HCT116 (cell line): ENCODE data around the gene CPLANE2. TPM values are rescaled to one million over a fixed set of nuclear protein-coding genes. Genes with fewer than 3 reads are reported as not detected.

Source experiments
- ATAC-seq: fragments of 200-7000 bp; cut with Tn5 transposase; 2 replicates; pipeline ENCODE4 v1.9.1; 2020; ENCODE audit warnings: mild to moderate bottlenecking, moderate library complexity
- BruUV-seq: library from RNA; stranded (reverse); fragments of 400-500 nt; replicated peaks from 2 replicates; lab custom pipeline; 2021; lab: Mats Ljungman, UMichigan
- CTCF ChIA-PET: fragments of 300-600 bp; sonication (Branson Sonifier 250); formaldehyde crosslinking; loops from one replicate; lab custom pipeline; 2021; ENCODE audit warnings: antibody characterized with exemption; lab: Charles Lee
- POLR2A ChIA-PET: fragments of 300-600, 350-600 bp; sonication (Branson Sonifier 250); formaldehyde crosslinking; loops from one replicate; lab custom pipeline; 2021; ENCODE audit warnings: antibody characterized with exemption; lab: Charles Lee
- RAD21 ChIA-PET, 2 experiments: fragments of 300-600 bp; sonication (Branson Sonifier 250); formaldehyde crosslinking; loops; one replicate each; lab custom pipeline; 2023; ENCODE audit warnings: low total read pairs in 2 of 2; ENCODE audit not compliant: uncharacterized antibody in 2 of 2, unreplicated experiment in 2 of 2, low non-redundant PET in 1 of 2; lab: Charles Lee
- DNase-seq: peaks from one replicate; pipeline ENCODE4 v3.0.0-alpha.2; 2010; ENCODE audit warnings: low read depth, low spot score
- H2AFZ ChIP-seq: fragments of 200-600 bp; shearing (Covaris generic), sonication (generic); 2 replicates; pipeline ENCODE4 v1.6.1; 2017; ENCODE audit warnings: low read depth, mixed run types, mixed read lengths, antibody characterized with exemption, low read length; ENCODE audit not compliant: poor library complexity, severe bottlenecking
- H3K27ac ChIP-seq: 2 replicates; pipeline ENCODE4 v1.5.1; 2012; ENCODE audit warnings: low read depth, low read length
- H3K27me3 ChIP-seq: fragments of 200-600 bp; sonication (generic); 2 replicates; pipeline ENCODE4 v1.6.1; 2016; ENCODE audit warnings: mixed run types, low read length, mixed read lengths; ENCODE audit not compliant: insufficient read depth
- H3K36me3 ChIP-seq, 2 experiments: fragments of 200-500 bp in 1 of 2; fragments of 200-600 bp in 1 of 2; sonication (Bioruptor generic) in 1 of 2; sonication (generic) in 1 of 2; 2 replicates each; pipeline versions ENCODE4 v1.5.1 to v1.6.1; 2014 to 2016; ENCODE audit warnings: low read length in 2 of 2, inconsistent platforms in 1 of 2, mixed read lengths in 1 of 2, mixed run types in 1 of 2; ENCODE audit not compliant: insufficient read depth in 2 of 2, control insufficient read depth in 1 of 2
- H3K4me1 ChIP-seq, 2 experiments: fragments of 200-600 bp in 1 of 2; sonication (generic) in 1 of 2; 2 replicates each; pipeline versions ENCODE4 v1.5.1 to v1.6.1; 2012 to 2017; ENCODE audit warnings: low read length in 2 of 2, inconsistent platforms in 1 of 2, mild to moderate bottlenecking in 1 of 2, mixed read lengths in 1 of 2, mixed run types in 1 of 2, moderate library complexity in 1 of 2; ENCODE audit not compliant: insufficient read depth in 2 of 2, control insufficient read depth in 1 of 2
- H3K4me2 ChIP-seq: fragments of 200-600 bp; sonication (generic); 2 replicates; pipeline ENCODE4 v1.6.1; 2017; ENCODE audit warnings: mixed run types, low read length, mixed read lengths
- H3K4me3 ChIP-seq, 2 experiments: fragments of 200-600 bp in 1 of 2; sonication (generic) in 1 of 2; replicated peaks in 1 of 2; 2 replicates each; pipeline ENCODE4 v1.5.1; 2011 to 2016; ENCODE audit warnings: low read length in 2 of 2, control low read depth in 1 of 2, low read depth in 1 of 2, mild to moderate bottlenecking in 1 of 2, mixed read lengths in 1 of 2, mixed run types in 1 of 2
- H3K79me2 ChIP-seq: fragments of 200-600 bp; sonication (generic); 2 replicates; pipeline ENCODE4 v1.6.1; 2017; ENCODE audit warnings: mild to moderate bottlenecking, mixed run types, low read length, moderate library complexity, mixed read lengths; ENCODE audit not compliant: insufficient read depth
- H3K9ac ChIP-seq: fragments of 200-600 bp; sonication (generic); 2 replicates; pipeline ENCODE4 v1.6.1; 2016; ENCODE audit warnings: low read length, mixed read lengths
- H3K9me2 ChIP-seq: fragments of 200-600 bp; sonication (generic), shearing (Covaris generic); 2 replicates; pipeline ENCODE4 v1.6.1; 2017; ENCODE audit warnings: mixed run types, mild to moderate bottlenecking, moderate library complexity; ENCODE audit not compliant: insufficient read depth
- H3K9me3 ChIP-seq, 2 experiments: fragments of 200-500 bp in 1 of 2; fragments of 200-600 bp in 1 of 2; sonication (Bioruptor generic) in 1 of 2; sonication (generic) in 1 of 2; 2 replicates each; pipeline ENCODE4 v1.6.1; 2014 to 2017; ENCODE audit warnings: low read length in 2 of 2, mixed read lengths in 2 of 2, inconsistent platforms in 1 of 2, low read depth in 1 of 2, mild to moderate bottlenecking in 1 of 2, mixed run types in 1 of 2, moderate library complexity in 1 of 2; ENCODE audit not compliant: control insufficient read depth in 1 of 2, insufficient read depth in 1 of 2
- H4K20me1 ChIP-seq: fragments of 200-600 bp; sonication (generic), shearing (Covaris generic); 2 replicates; pipeline ENCODE4 v1.6.1; 2017; ENCODE audit warnings: mixed run types, mild to moderate bottlenecking, moderate library complexity; ENCODE audit not compliant: insufficient read depth
- ATF3 ChIP-seq: IDR thresholded peaks from 2 replicates; pipeline ENCODE4 v1.6.1; 2012
- CBX3 ChIP-seq: IDR thresholded peaks from 2 replicates; pipeline ENCODE4 v1.6.1; 2012; ENCODE audit warnings: low read depth
- EGR1 ChIP-seq: IDR thresholded peaks from 2 replicates; pipeline ENCODE4 v1.6.1; 2012; ENCODE audit warnings: low read depth
- EZH2 ChIP-seq: fragments of 200-600 bp; sonication (generic); IDR thresholded peaks from 2 replicates; pipeline ENCODE4 v1.6.1; 2017; ENCODE audit warnings: antibody characterized with exemption, mixed run types
- FOSL1 ChIP-seq: IDR thresholded peaks from 2 replicates; pipeline ENCODE4 v1.6.1; 2012; ENCODE audit warnings: low read depth
- POLR2A ChIP-seq: IDR thresholded peaks from 2 replicates; pipeline ENCODE4 v1.7.0; 2011; ENCODE audit warnings: borderline replicate concordance; ENCODE audit not compliant: insufficient read depth, insufficient read length; ENCODE audit errors: extremely low read depth
- POLR2AphosphoS5 ChIP-seq: IDR thresholded peaks from 2 replicates; pipeline ENCODE4 v1.6.1; 2011; ENCODE audit warnings: mild to moderate bottlenecking, low read depth, low read length, moderate library complexity
- RAD21 ChIP-seq: IDR thresholded peaks from 2 replicates; pipeline ENCODE4 v1.6.1; 2012; ENCODE audit warnings: low read depth, mild to moderate bottlenecking
- SRF ChIP-seq: IDR thresholded peaks from 2 replicates; pipeline ENCODE4 v1.6.1; 2012; ENCODE audit warnings: low read depth
- YY1 ChIP-seq: IDR thresholded peaks from 2 replicates; pipeline ENCODE4 v1.6.1; 2011; ENCODE audit warnings: low read length, low read depth, moderate library complexity, mild to moderate bottlenecking; ENCODE audit not compliant: insufficient replicate concordance; ENCODE audit errors: extremely low read depth
- ZFX ChIP-seq: fragments of 450-650 bp; IDR thresholded peaks from 2 replicates; pipeline ENCODE4 v1.6.1; 2017
- ZNF274 ChIP-seq: fragments of 200-500 bp; sonication (Bioruptor generic); IDR thresholded peaks from 2 replicates; pipeline ENCODE4 v1.6.1; 2014; ENCODE audit warnings: mild to moderate bottlenecking, low read depth, low read length, inconsistent platforms
- intact Hi-C: fragments of 100-400 bp; cut with micrococcal nuclease; formaldehyde crosslinking; loops from 2 replicates; pipeline ENCODE4 v1.10.0; 2022
- total RNA-seq: library from RNA; stranded (reverse); gene quantifications from one replicate; pipeline ENCODE4 v1.2.1, GENCODE V29; 2021; ENCODE audit not compliant: unreplicated experiment

CPLANE2 gene
- total RNA-seq, 1 experiment from 2014 or later: 8.1 TPM

- Histone ChIP-seq H3K9ac (no peak overlapping the region), H3K4me1 (peaks cover 0 to 22% of the 10 kb centered on the region in 2 experiments; a peak in 2 of 4 replicates), H3K27ac (no peak overlapping the region), H2AFZ (no peak overlapping the region), H3K4me3 (no peak overlapping the region), H3K27me3 (no peaks in the 10 kb centered on the region), H3K36me3 (peaks cover 7 to 30% of the 10 kb centered on the region in 2 experiments; a peak in 2 of 4 replicates), H3K9me3 (no peaks in the 10 kb centered on the region), H4K20me1 (no peaks in the 10 kb centered on the region), H3K9me2 (no peaks in the 10 kb centered on the region), H3K79me2 (no peaks in the 10 kb centered on the region), H3K4me2 (no peak overlapping the region)
- POLR2A ChIA-PET: no interaction called here
- intact Hi-C loops: no loop called here
- BruUV-seq: no TSS peak
- TF ChIP-seq FOSL1 (no peak), SRF (no peak), EGR1 (no peak), POLR2A (no peak), EZH2 (no peak)
- CTCF ChIA-PET: no interaction called here
- no peak for ATAC-seq
- DNase-seq: no peak
- RAD21 ChIA-PET: no interaction called here
These were observed 14.4 kb upstream of the CPLANE2 start for GRCh38 chr1:16251381-16251780.

GRCh38 chr1:16250524-16251251 lies 13.7 kb upstream of the CPLANE2 start:
- peaks cover 7 to 30% of the 10 kb centered on the region in 2 experiments; a peak in 2 of 4 replicates for H3K36me3 ChIP-seq
- intact Hi-C loops: no loop called here
- H3K27ac ChIP-seq: no peak overlapping the region
- no peak overlapping the region for H3K9ac ChIP-seq
- ATAC-seq (no peak), DNase-seq (no peak)
- no peak overlapping the region for H2AFZ ChIP-seq
- ChIA-PET CTCF (no interaction called here), POLR2A (no interaction called here), RAD21 (no interaction called here)
- no peak overlapping the region for H3K4me2 ChIP-seq
- no peaks in the 10 kb centered on the region for H3K79me2 ChIP-seq
- no peak overlapping the region for H3K4me3 ChIP-seq
- peaks cover 0 to 22% of the 10 kb centered on the region in 2 experiments; a peak in 2 of 4 replicates for H3K4me1 ChIP-seq
- no peaks in the 10 kb centered on the region for H4K20me1 ChIP-seq
- no TSS peak for BruUV-seq
- H3K9me2 ChIP-seq: no peaks in the 10 kb centered on the region
- TF ChIP-seq POLR2AphosphoS5 (no peak), POLR2A (no peak), ZNF274 (no peak), EZH2 (no peak), ATF3 (no peak), CBX3 (no peak), RAD21 (no peak), YY1 (no peak), FOSL1 (no peak), ZFX (no peak)
- TF ChIP-seq, all 23 proteins: peak for 0
- no peaks in the 10 kb centered on the region for H3K27me3 ChIP-seq
- H3K9me3 ChIP-seq: no peaks in the 10 kb centered on the region
